Lower leg skin (tissue), 3 donors: ENCODE results near the gene ADAP2.

Experiments used
- POLR2A ChIP-seq, 2 donors: fragments of 450-650 bp; IDR thresholded peaks; one replicate each; pipeline ENCODE4 v1.6.1; 2016 to 2017; ENCODE audit warnings: antibody characterized with exemption in 2 of 2, mild to moderate bottlenecking in 1 of 2, moderate library complexity in 1 of 2
- TF ChIP-seq, protein P1 (sequence below), 3 donors: fragments of 450-650 bp; IDR thresholded peaks; one replicate each; pipeline ENCODE4 v1.5.1; 2016; ENCODE audit warnings: antibody characterized with exemption in 3 of 3, mild to moderate bottlenecking in 3 of 3, moderate library complexity in 2 of 3

DNA sequence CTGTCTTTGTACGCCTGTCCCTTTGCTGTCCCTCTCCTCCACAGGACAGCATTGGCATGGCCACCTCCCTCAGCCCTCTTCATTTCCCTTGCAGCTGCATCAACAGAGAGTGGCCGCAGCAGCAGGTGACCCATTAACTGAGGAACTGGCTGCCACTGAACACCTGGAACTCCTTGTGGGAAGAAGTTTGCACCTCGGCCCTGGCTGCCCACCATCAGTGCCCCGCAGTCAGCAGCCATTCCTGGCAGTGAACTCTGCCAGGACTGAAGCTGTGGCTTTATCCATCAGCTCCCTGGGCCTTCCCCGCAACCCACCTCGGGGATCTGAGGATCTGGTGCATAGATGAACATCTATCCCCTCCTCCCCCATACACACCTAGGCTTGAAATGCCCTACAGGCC, 36.0 kb downstream of the ADAP2 start:
- TF ChIP-seq, protein P1, sequence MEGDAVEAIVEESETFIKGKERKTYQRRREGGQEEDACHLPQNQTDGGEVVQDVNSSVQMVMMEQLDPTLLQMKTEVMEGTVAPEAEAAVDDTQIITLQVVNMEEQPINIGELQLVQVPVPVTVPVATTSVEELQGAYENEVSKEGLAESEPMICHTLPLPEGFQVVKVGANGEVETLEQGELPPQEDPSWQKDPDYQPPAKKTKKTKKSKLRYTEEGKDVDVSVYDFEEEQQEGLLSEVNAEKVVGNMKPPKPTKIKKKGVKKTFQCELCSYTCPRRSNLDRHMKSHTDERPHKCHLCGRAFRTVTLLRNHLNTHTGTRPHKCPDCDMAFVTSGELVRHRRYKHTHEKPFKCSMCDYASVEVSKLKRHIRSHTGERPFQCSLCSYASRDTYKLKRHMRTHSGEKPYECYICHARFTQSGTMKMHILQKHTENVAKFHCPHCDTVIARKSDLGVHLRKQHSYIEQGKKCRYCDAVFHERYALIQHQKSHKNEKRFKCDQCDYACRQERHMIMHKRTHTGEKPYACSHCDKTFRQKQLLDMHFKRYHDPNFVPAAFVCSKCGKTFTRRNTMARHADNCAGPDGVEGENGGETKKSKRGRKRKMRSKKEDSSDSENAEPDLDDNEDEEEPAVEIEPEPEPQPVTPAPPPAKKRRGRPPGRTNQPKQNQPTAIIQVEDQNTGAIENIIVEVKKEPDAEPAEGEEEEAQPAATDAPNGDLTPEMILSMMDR (IDR thresholded peaks at IDR 0.05), result no peak
- no peak for TF ChIP-seq POLR2A (IDR thresholded peaks at IDR 0.05)
